ENCODE data around the gene ZNF503.
"Not testable (repeated sequence)": the region's sequence is repeated elsewhere in the genome, so short reads cannot be mapped to it uniquely, and the experiment has no call there.

ZNF503 gene

DNA sequence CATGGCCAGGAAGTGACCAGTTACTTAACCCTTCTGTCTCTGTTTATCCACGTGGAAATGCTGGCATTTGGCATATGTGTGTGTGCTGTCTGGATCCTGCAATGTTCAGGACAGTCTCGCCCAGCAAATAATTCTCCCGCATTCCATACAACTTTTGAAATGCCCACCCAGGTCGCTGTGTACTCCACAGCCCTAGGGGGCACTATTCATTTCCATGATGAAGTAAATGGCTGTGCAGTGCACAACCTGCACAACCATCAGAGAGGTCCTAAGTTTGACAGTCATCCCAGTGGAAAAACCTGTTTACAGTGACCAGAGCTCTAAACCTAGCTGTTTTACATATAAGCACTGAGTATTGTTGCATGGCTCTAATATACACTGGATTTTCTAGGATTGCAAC, 38.1 kb downstream of the ZNF503 start:
- DNase-seq (ENCODE audit: low spot score) = no peak
- TF ChIP-seq, protein P1, sequence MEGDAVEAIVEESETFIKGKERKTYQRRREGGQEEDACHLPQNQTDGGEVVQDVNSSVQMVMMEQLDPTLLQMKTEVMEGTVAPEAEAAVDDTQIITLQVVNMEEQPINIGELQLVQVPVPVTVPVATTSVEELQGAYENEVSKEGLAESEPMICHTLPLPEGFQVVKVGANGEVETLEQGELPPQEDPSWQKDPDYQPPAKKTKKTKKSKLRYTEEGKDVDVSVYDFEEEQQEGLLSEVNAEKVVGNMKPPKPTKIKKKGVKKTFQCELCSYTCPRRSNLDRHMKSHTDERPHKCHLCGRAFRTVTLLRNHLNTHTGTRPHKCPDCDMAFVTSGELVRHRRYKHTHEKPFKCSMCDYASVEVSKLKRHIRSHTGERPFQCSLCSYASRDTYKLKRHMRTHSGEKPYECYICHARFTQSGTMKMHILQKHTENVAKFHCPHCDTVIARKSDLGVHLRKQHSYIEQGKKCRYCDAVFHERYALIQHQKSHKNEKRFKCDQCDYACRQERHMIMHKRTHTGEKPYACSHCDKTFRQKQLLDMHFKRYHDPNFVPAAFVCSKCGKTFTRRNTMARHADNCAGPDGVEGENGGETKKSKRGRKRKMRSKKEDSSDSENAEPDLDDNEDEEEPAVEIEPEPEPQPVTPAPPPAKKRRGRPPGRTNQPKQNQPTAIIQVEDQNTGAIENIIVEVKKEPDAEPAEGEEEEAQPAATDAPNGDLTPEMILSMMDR (conservative IDR thresholded peaks at IDR 0.05; ENCODE audit: low read depth) = no peak
- no peak overlapping the region for H3K27ac ChIP-seq
- POLR2A ChIA-PET (ENCODE audit: low non-redundant PET) = no interaction called here
- CTCF ChIA-PET = interaction anchor here (0.6 kb wide), 1 partner anchor 32 kb away, joined by 3 read pairs; no protein-coding TSS in a partner anchor

DNA sequence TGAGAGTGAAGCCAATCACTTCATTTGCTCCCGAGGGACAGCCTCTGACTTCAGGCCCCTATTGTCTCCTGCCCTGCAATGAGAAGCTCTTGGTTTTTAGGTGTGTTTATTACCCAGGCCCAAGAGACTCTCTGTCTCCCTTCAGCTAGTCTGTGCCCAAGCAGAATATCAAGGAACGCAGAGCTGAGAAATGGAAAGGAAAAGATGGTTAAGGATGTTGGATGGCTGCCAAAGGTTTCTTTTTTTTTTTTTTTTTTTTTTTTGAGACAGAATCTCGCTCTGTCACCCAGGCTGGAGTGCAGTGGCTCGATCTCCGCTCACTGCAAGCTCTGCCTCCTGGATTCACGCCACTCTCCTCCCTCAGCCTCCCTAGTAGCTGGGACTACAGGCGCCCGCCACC, 41.7 kb downstream of the ZNF503 start:
- CTCF ChIA-PET = interaction anchor here (1.0 to 1.4 kb wide), 2 partner anchors 36 to 42 kb away, joined by 3 to 4 read pairs; no protein-coding TSS in a partner anchor
- not testable (repeated sequence) for DNase-seq (ENCODE audit: low spot score)
- H3K27ac ChIP-seq = peak overlapping the region; percentile 96
- POLR2A ChIA-PET (ENCODE audit: low non-redundant PET) = interaction anchor here (0.6 kb wide), 1 partner anchor 10 kb away, joined by 3 read pairs; no protein-coding TSS in a partner anchor

DNA sequence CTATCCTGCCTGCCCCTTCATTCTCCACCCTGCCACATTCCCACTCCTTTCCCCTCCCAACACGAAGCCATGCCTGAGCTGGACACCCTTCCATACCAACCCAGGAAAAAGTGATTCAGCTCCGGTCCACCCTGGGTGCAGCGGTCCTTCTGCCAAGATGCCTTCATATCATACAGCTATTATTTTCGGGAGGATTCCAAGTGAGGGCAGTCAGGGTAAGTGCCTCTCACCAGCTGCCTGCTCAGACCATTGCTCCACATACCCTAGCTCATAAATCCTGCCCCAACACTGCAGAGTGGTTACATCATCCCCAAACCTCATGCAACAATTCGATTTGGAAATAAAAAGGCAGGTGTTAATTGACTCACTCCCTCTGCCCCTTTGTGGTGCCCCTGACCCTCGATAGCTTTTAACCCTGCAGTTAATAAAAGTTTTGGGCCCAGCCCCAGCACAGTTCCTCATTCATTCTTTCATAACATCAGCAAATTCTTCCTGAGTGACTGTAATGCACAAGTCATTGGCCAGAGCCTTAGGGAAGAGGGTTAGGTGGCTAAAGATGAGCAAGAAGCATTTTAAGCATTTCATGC, 42.6 kb downstream of the ZNF503 start:
- CTCF ChIA-PET = interaction anchor here (0.6 to 1.0 kb wide), 2 partner anchors 43 to 809 kb away, joined by 3 read pairs; no protein-coding TSS in a partner anchor
- POLR2A ChIA-PET (ENCODE audit: low non-redundant PET) = interaction anchor here (0.5 to 1.0 kb wide), 6 partner anchors 42 to 94 kb away, joined by 3 to 6 read pairs (median 3); partner anchors contain the start of gene ZNF503
- H3K27ac ChIP-seq = peak overlapping the region; percentile 96
- TF ChIP-seq, protein P1 (conservative IDR thresholded peaks at IDR 0.05; ENCODE audit: low read depth) = no peak
- DNase-seq (ENCODE audit: low spot score) = peak; percentile 98

DNA sequence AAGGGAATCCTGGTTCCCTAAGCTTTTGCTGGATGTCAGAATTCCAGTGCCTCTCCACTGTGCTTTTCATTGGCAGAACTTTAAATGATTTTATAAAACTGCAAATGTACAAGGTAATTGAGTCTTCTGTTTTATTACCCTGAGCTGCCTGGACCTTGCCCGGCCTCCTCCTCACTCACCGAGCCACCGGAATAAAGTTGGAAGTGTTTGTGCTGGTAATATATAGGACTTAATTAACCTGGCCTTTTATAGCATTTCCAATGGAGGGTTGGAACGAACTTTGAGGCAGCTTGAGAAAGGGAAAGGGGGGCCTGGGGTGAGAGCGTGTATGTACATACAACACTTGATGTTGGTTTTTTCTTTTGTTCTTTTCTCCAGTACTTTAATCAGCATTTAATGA, 43.4 kb downstream of the ZNF503 start:
- CTCF ChIA-PET = interaction anchor here (0.7 to 0.9 kb wide), 3 partner anchors 38 to 679 kb away, joined by 3 to 5 read pairs (median 4); no protein-coding TSS in a partner anchor
- no peak for DNase-seq (ENCODE audit: low spot score)
- TF ChIP-seq, protein P1 (conservative IDR thresholded peaks at IDR 0.05; ENCODE audit: low read depth) = no peak
- H3K27ac ChIP-seq = peak overlapping the region; percentile 96
- POLR2A ChIA-PET (ENCODE audit: low non-redundant PET) = interaction anchor here (0.9 to 1.0 kb wide), 3 partner anchors 43 to 63 kb away, joined by 3 to 6 read pairs (median 3); partner anchors contain the start of gene ZNF503

DNA sequence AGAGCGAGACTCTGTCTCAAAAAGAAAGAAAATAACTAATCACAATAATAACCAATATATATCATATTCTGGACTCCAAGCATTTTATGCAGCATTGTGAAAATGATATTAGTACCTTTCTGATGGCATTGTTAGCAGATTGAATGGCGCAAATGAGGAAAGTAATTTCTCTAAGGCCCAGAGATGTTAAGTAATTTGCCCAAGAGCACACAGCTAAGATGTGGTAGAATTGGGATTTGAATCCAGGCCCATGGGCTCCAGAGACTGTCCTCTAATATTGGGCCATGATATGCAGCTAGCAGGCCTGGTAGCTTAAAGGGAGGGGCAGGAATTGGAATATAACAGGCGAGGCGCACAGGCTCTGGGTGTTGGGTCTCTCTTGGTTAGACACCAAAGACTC, 44.1 kb downstream of the ZNF503 start:
- ChIA-PET POLR2A (ENCODE audit: low non-redundant PET) (no interaction called here), CTCF (interaction anchor here (0.7 to 1.0 kb wide), 3 partner anchors 63 to 679 kb away, joined by 3 to 5 read pairs (median 5); no protein-coding TSS in a partner anchor)
- peak overlapping the region; percentile 96 for H3K27ac ChIP-seq
- no peak for DNase-seq (ENCODE audit: low spot score)
- TF ChIP-seq, protein P1 (conservative IDR thresholded peaks at IDR 0.05; ENCODE audit: low read depth) = no peak

DNA sequence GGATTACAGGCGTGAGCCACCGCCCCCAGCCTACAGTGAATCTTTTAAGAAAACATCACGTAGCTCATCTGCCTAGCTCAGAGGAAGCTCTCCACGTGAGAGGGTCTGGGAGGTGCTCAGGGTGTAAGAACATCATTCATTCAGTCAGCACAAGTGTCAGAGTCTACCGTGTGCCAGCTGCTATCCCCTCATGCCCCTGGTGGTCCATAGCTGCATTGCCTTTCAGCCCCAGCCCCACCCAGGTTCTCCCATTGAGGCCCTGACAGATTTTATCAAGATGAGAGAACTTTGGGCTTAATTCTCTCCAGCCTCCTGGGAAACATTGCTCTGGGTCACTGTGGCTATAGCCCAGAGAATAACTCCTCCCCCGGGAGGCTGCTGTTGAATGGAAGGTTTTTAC, 45.1 kb downstream of the ZNF503 start:
- H3K27ac ChIP-seq = no peak overlapping the region
- TF ChIP-seq, protein P1 (conservative IDR thresholded peaks at IDR 0.05; ENCODE audit: low read depth) = no peak
- ChIA-PET POLR2A (ENCODE audit: low non-redundant PET) (no interaction called here), CTCF (interaction anchor here (0.6 to 1.0 kb wide), 4 partner anchors 39 to 657 kb away, joined by 3 to 5 read pairs (median 4); no protein-coding TSS in a partner anchor)
- DNase-seq (ENCODE audit: low spot score) = no peak

DNA sequence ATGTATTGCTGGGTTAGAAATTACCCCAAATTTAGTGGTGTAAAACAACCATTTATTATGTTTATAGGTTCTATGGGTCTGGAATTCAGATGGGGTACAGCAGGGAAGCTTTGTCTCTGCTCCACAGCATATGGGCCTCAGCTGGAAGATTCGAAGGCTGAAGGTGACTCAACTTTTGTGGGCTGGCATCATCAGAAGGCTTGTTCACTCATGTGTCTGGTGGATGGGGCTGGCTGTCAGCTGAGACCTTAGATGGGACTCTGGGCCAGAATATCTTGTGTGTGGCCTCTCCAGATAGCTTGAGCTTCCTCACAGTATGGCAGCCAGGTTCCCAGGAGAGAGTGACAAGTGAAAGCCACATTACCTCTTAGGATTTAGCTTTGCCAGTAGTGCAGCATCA, 45.9 kb downstream of the ZNF503 start:
- POLR2A ChIA-PET (ENCODE audit: low non-redundant PET) = no interaction called here
- no peak overlapping the region for H3K27ac ChIP-seq
- DNase-seq (ENCODE audit: low spot score) = no peak
- CTCF ChIA-PET = interaction anchor here (0.6 to 0.7 kb wide), 2 partner anchors 37 to 169 kb away, joined by 3 to 5 read pairs; no protein-coding TSS in a partner anchor
- TF ChIP-seq, protein P1 (conservative IDR thresholded peaks at IDR 0.05; ENCODE audit: low read depth) = no peak
